Brain pericyte (primary cell): ENCODE results near the gene CCND1.
"Not testable (repeated sequence)": the region's sequence is repeated elsewhere in the genome, so short reads cannot be mapped to it uniquely, and the experiment has no call there.

Experiments used
- DNase-seq: peaks from one replicate; pipeline ENCODE4 v3.0.0-alpha.2; 2012; ENCODE audit warnings: low read depth, low spot score

The CCND1 gene

GRCh38 chr11:69689484-69690319 lies 48.7 kb downstream of the CCND1 start:
- no peak for DNase-seq

- no peak for DNase-seq
Observed at GRCh38 chr11:69691463-69691862, 50.5 kb downstream of the CCND1 start.

GRCh38 chr11:69692422-69692821 lies 51.5 kb downstream of the CCND1 start:
- no peak for DNase-seq

GRCh38 chr11:69694781-69695180 lies 53.8 kb downstream of the CCND1 start:
- DNase-seq: no peak

- DNase-seq: no peak
Observed at GRCh38 chr11:69695581-69695980, 54.6 kb downstream of the CCND1 start.

GRCh38 chr11:69695995-69696394 lies 55.0 kb downstream of the CCND1 start:
- not testable (repeated sequence) for DNase-seq

GRCh38 chr11:69696749-69697468 lies 56.0 kb downstream of the CCND1 start:
- DNase-seq: no peak

GRCh38 chr11:69697469-69697843 lies 56.5 kb downstream of the CCND1 start:
- DNase-seq: no peak

GRCh38 chr11:69697861-69698260 lies 56.9 kb downstream of the CCND1 start:
- DNase-seq: no peak

- DNase-seq: no peak
Observed at GRCh38 chr11:69698362-69698761, 57.4 kb downstream of the CCND1 start.

- no peak for DNase-seq
Observed at GRCh38 chr11:69699213-69699612, 58.3 kb downstream of the CCND1 start.

GRCh38 chr11:69700278-69701140 lies 59.6 kb downstream of the CCND1 start:
- DNase-seq: peak; percentile 57

GRCh38 chr11:69702239-69702691 lies 61.3 kb downstream of the CCND1 start:
- DNase-seq: no peak

- no peak for DNase-seq
Observed at GRCh38 chr11:69702769-69703452, 62.0 kb downstream of the CCND1 start.

GRCh38 chr11:69703453-69703767 lies 62.5 kb downstream of the CCND1 start:
- no peak for DNase-seq
